SK-N-SH (cell line): Measurements from ENCODE around the gene CASP12. TPM values are rescaled to one million over a fixed set of nuclear protein-coding genes. Genes with fewer than 3 reads are reported as not detected.

Source experiments
- CTCF ChIA-PET: fragments of 300-600, 350-600 bp; formaldehyde crosslinking; extraction: SDS; loops from one replicate; lab custom pipeline; 2021; lab: Yijun Ruan, JAX
- POLR2A ChIA-PET: fragments of 350-600 bp; sonication (Branson Sonifier 250); formaldehyde crosslinking; extraction: SDS; loops from one replicate; lab custom pipeline; 2020; ENCODE audit warnings: antibody characterized with exemption, inconsistent platforms; lab: Yijun Ruan, JAX
- DNase-seq: peaks from one replicate; pipeline ENCODE4 v3.0.0; 2012
- H2AFZ ChIP-seq: fragments of 200-600 bp; sonication (generic); 2 replicates; pipeline ENCODE4 v1.8.1; 2016; ENCODE audit warnings: antibody characterized with exemption, mild to moderate bottlenecking, low read depth
- H3F3A ChIP-seq: fragments of 200-600 bp; sonication (generic); replicated peaks from 2 replicates; pipeline ENCODE3; 2016; ENCODE audit warnings: antibody characterized with exemption, mild to moderate bottlenecking; ENCODE audit not compliant: insufficient read depth
- H3K27ac ChIP-seq, 2 experiments: fragments of 200-500 bp in 1 of 2; fragments of 200-600 bp in 1 of 2; sonication (Bioruptor generic) in 1 of 2; sonication (generic), shearing (Covaris generic) in 1 of 2; 2 replicates each; pipeline versions ENCODE4 v1.5.1 to v1.6.1; 2014 to 2016; ENCODE audit warnings: low read depth in 2 of 2, inconsistent platforms in 1 of 2, low read length in 1 of 2, mild to moderate bottlenecking in 1 of 2, mixed read lengths in 1 of 2
- H3K27me3 ChIP-seq: fragments of 200-600 bp; sonication (generic), shearing (Covaris generic); 2 replicates; pipeline ENCODE4 v1.6.1; 2016; ENCODE audit warnings: mixed run types; ENCODE audit not compliant: insufficient read depth
- H3K36me3 ChIP-seq, 2 experiments: fragments of 200-500 bp in 1 of 2; fragments of 200-600 bp in 1 of 2; sonication (Bioruptor generic) in 1 of 2; sonication (generic) in 1 of 2; replicated peaks in 1 of 2; 2 replicates each; pipeline versions ENCODE3 to v1.5.1; 2014 to 2016; ENCODE audit warnings: low read length in 1 of 2, mild to moderate bottlenecking in 1 of 2; ENCODE audit not compliant: insufficient read depth in 2 of 2, control insufficient read depth in 1 of 2
- H3K4me1 ChIP-seq, 2 experiments: fragments of 200-500 bp in 1 of 2; fragments of 200-600 bp in 1 of 2; sonication (Bioruptor generic) in 1 of 2; sonication (generic), shearing (Covaris generic) in 1 of 2; 2 replicates each; pipeline versions ENCODE4 v1.5.1 to v1.6.1; 2014 to 2016; ENCODE audit warnings: low read depth in 1 of 2, low read length in 1 of 2, mixed run types in 1 of 2; ENCODE audit not compliant: insufficient read depth in 2 of 2, control insufficient read depth in 1 of 2
- H3K4me2 ChIP-seq: fragments of 200-600 bp; sonication (generic), shearing (Covaris generic); 2 replicates; pipeline ENCODE4 v1.6.1; 2017; ENCODE audit warnings: mixed run types
- H3K4me3 ChIP-seq, 2 experiments: fragments of 200-500 bp in 1 of 2; fragments of 200-600 bp in 1 of 2; sonication (Bioruptor generic) in 1 of 2; sonication (generic), shearing (Covaris generic) in 1 of 2; 2 replicates each; pipeline versions ENCODE4 v1.5.1 to v1.8.1; 2014 to 2016; ENCODE audit warnings: low read depth in 2 of 2, inconsistent platforms in 1 of 2, low read length in 1 of 2, mild to moderate bottlenecking in 1 of 2, mixed read lengths in 1 of 2, moderate library complexity in 1 of 2
- H3K79me2 ChIP-seq: fragments of 200-600 bp; sonication (generic); 2 replicates; pipeline ENCODE4 v1.8.1; 2017; ENCODE audit warnings: mild to moderate bottlenecking; ENCODE audit not compliant: insufficient read depth
- H3K9ac ChIP-seq: fragments of 200-600 bp; sonication (generic); 2 replicates; pipeline ENCODE4 v1.6.1; 2017; ENCODE audit warnings: mixed run types
- H3K9me2 ChIP-seq: fragments of 200-600 bp; sonication (generic); 2 replicates; pipeline ENCODE4 v1.6.1; 2017; ENCODE audit warnings: mixed run types
- H3K9me3 ChIP-seq: fragments of 200-600 bp; sonication (generic); 2 replicates; pipeline ENCODE4 v1.6.1; 2017; ENCODE audit warnings: mixed run types, mild to moderate bottlenecking, moderate library complexity
- H4K20me1 ChIP-seq: fragments of 200-600 bp; sonication (generic); 2 replicates; pipeline ENCODE4 v1.6.1; 2017; ENCODE audit warnings: mild to moderate bottlenecking, mixed run types; ENCODE audit not compliant: insufficient read depth
- EP300 ChIP-seq, 2 experiments: IDR thresholded peaks; 2 replicates each; pipeline versions ENCODE4 v1.4.0 to v1.6.1; 2012; ENCODE audit warnings: borderline replicate concordance in 1 of 2, low read depth in 1 of 2, low read length in 1 of 2
- EZH2phosphoT487 ChIP-seq: fragments of 200-600 bp; sonication (generic); IDR thresholded peaks from 2 replicates; pipeline ENCODE4 v1.6.1; 2017; ENCODE audit warnings: low read depth, mixed run types, mild to moderate bottlenecking, antibody characterized with exemption, moderate library complexity, borderline replicate concordance
- FOXJ3 ChIP-seq: sonication (generic); formaldehyde crosslinking; IDR thresholded peaks from 2 replicates; pipeline ENCODE4 v1.5.1; 2020; ENCODE audit warnings: mild to moderate bottlenecking, missing genetic modification reagents
- IRF3 ChIP-seq: fragments of 150-350 bp; IDR thresholded peaks from 2 replicates; pipeline ENCODE4 v1.6.1; 2016; ENCODE audit warnings: mild to moderate bottlenecking, low read depth, low read length
- MEF2A ChIP-seq: IDR thresholded peaks from 2 replicates; pipeline ENCODE4 v1.4.0; 2012; ENCODE audit warnings: low read depth, borderline replicate concordance
- NFIC ChIP-seq: IDR thresholded peaks from 2 replicates; pipeline ENCODE4 v1.4.0; 2012; ENCODE audit warnings: borderline replicate concordance
- PBX3 ChIP-seq: IDR thresholded peaks from 2 replicates; pipeline ENCODE4; 2012
- RCOR1 ChIP-seq: fragments of 150-350 bp; IDR thresholded peaks from 2 replicates; pipeline ENCODE4 v1.6.1; 2017; ENCODE audit warnings: antibody characterized with exemption, low read length
- REST ChIP-seq: IDR thresholded peaks from 2 replicates; pipeline ENCODE4 v1.6.1; 2012; ENCODE audit warnings: mild to moderate bottlenecking, low read depth, low read length, moderate library complexity
- RXRA ChIP-seq: IDR thresholded peaks from 2 replicates; pipeline ENCODE4 v1.4.0; 2012; ENCODE audit warnings: low read depth, mild to moderate bottlenecking, borderline replicate concordance
- SIN3A ChIP-seq: IDR thresholded peaks from 2 replicates; pipeline ENCODE4 v1.6.1; 2012; ENCODE audit warnings: low read depth, mild to moderate bottlenecking, low read length, moderate library complexity, borderline replicate concordance
- TCF12 ChIP-seq: IDR thresholded peaks from 2 replicates; pipeline ENCODE4 v1.4.0; 2012
- USF2 ChIP-seq: fragments of 150-350 bp; IDR thresholded peaks from 2 replicates; pipeline ENCODE4 v1.6.1; 2017; ENCODE audit warnings: antibody characterized with exemption, low read length, low read depth, borderline replicate concordance
- YY1 ChIP-seq: IDR thresholded peaks from 2 replicates; pipeline ENCODE4 v1.4.0; 2012; ENCODE audit warnings: low read depth, mild to moderate bottlenecking
- ZBTB33 ChIP-seq: IDR thresholded peaks from 2 replicates; pipeline ENCODE4 v1.4.0; 2012; ENCODE audit warnings: low read depth, borderline replicate concordance
- WGBS: methylation state at CpG from one replicate; pipeline ENCODE4 v1.1.6; 2017; ENCODE audit warnings: low lambda C conversion rate; 5-methylcytosine and 5-hydroxymethylcytosine counted together
- polyA plus RNA-seq, 3 experiments: library from polyadenylated mRNA; depleted of rRNA; stranded (reverse); fragments of >200 nt; gene quantifications; 2 replicates each; pipeline ENCODE4 v1.2.3, GENCODE V29; 2012

CASP12 gene
- polyA plus RNA-seq, 1 of the 3 experiments (the other 2 are of a cell fraction) = not detected

GRCh38 chr11:104908186-104908531, 9.9 kb upstream of the CASP12 start:
- no peak overlapping the region for H3K27ac ChIP-seq
- H3K4me3 ChIP-seq = no peak overlapping the region
- no peaks in the 10 kb centered on the region for H4K20me1 ChIP-seq
- ChIA-PET CTCF (no interaction called here), POLR2A (no interaction called here)
- no peaks in the 10 kb centered on the region for H3F3A ChIP-seq
- H3K9me3 ChIP-seq = no peaks in the 10 kb centered on the region
- no peaks in the 10 kb centered on the region for H3K27me3 ChIP-seq
- no peak for DNase-seq
- no peak for TF ChIP-seq TCF12
- TF ChIP-seq SIN3A = no peak
- TF ChIP-seq USF2 = no peak
- no peak for TF ChIP-seq FOXJ3 (CRISPR knock-in tag)
- no peak for TF ChIP-seq YY1
- no peak for TF ChIP-seq EZH2phosphoT487
- TF ChIP-seq IRF3 = no peak
- TF ChIP-seq RCOR1 = no peak
- no peak for TF ChIP-seq REST
- TF ChIP-seq EP300 (IDR thresholded peaks at IDR 0.05; ENCODE audit: borderline replicate concordance in 1 of 2, low read depth in 1 of 2, low read length in 1 of 2) = no peak
- no peak for TF ChIP-seq MEF2A
- no peak for TF ChIP-seq NFIC
- TF ChIP-seq RXRA = no peak
- no peak for TF ChIP-seq PBX3
- no peak for TF ChIP-seq ZBTB33
- no peak overlapping the region for H3K9ac ChIP-seq
- H3K9me2 ChIP-seq = no peaks in the 10 kb centered on the region
- no peak overlapping the region for H3K4me2 ChIP-seq
- no peaks in the 10 kb centered on the region for H3K79me2 ChIP-seq
- 50% methylated on average over 3 of the region's 3 CpGs for WGBS
- no peaks in the 10 kb centered on the region for H3K4me1 ChIP-seq
- H2AFZ ChIP-seq = no peak overlapping the region
- no peaks in the 10 kb centered on the region for H3K36me3 ChIP-seq
